ENCODE data around the gene ANKRD13A. TPM values are rescaled to one million over a fixed set of nuclear protein-coding genes. Genes with fewer than 3 reads are reported as not detected.

ANKRD13A gene
- total RNA-seq, 4 donors from 2014 or later = 13.1 to 54.3 (median 37.7) TPM

DNA sequence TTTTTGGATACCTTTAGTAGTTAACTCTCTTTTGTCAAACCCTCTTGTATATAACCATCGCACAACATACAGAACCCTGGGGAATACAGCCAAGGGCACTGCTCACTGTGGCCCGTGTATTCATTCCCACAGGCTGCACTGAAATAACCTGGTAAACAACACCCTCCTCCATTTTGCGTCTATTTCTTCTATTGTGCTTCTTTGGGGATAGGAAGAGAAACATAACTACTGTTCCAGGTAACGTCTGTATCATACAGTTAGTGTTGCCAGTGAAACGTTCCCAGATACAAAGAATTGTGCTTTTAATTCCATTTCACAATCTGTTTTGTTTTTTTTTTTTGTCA, 39.5 kb downstream of the ANKRD13A start:
- no peak for DNase-seq
- Histone ChIP-seq H3K36me3 (no peaks in the 10 kb centered on the region), H3K4me3 (no peak overlapping the region), H3K27me3 (no peaks in the 10 kb centered on the region), H3K9me3 (no peaks in the 10 kb centered on the region), H3K27ac (no peak overlapping the region), H3K4me1 (no peaks in the 10 kb centered on the region)
- no peak for TF ChIP-seq POLR2A (IDR thresholded peaks at IDR 0.05)
- TF ChIP-seq, protein P1, sequence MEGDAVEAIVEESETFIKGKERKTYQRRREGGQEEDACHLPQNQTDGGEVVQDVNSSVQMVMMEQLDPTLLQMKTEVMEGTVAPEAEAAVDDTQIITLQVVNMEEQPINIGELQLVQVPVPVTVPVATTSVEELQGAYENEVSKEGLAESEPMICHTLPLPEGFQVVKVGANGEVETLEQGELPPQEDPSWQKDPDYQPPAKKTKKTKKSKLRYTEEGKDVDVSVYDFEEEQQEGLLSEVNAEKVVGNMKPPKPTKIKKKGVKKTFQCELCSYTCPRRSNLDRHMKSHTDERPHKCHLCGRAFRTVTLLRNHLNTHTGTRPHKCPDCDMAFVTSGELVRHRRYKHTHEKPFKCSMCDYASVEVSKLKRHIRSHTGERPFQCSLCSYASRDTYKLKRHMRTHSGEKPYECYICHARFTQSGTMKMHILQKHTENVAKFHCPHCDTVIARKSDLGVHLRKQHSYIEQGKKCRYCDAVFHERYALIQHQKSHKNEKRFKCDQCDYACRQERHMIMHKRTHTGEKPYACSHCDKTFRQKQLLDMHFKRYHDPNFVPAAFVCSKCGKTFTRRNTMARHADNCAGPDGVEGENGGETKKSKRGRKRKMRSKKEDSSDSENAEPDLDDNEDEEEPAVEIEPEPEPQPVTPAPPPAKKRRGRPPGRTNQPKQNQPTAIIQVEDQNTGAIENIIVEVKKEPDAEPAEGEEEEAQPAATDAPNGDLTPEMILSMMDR (IDR thresholded peaks at IDR 0.05) = no peak
- intact Hi-C loops (cut with DNase I; ENCODE audit: low total_unique reads) = no loop called here

DNA sequence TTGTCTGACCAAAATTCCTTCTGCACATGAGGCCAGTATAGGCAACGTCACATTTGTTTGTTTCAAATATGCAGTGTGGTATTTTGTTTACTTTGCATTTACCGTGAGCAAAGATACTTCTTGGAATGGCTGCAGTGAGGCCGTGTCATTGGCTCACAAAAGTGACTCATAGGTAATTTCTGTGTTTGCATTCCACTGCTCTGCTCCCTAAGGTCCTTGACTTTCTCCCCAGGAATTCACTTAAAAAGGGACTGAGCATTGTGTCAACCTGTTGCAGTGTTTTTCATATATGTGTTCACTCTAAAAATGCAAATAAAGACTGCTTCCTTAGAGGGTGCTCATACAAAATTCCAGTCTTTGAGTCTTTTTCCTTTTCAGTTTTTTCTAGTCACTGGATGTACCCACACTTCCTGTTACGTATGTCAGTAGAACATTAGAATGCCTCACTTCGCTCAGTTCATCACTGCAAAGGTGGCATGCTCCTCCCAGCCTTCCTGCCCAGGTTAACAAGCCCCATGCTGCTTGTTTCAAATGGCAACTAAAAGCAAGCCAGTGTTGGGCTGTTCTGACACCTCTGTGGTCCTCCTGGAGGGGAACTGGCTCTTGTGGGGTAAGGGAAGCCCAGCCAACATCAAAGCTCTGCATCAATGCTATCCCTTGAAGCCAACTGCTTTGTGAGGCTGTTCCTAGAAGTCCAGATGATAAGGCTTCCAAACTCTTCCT, 40.0 kb downstream of the ANKRD13A start:
- H3K27ac ChIP-seq = peak overlapping the region in 1 of 2 donors; percentile 9
- H3K4me3 ChIP-seq = no peak overlapping the region
- no peak for TF ChIP-seq POLR2A (IDR thresholded peaks at IDR 0.05)
- TF ChIP-seq, protein P1 (IDR thresholded peaks at IDR 0.05) = no peak
- H3K36me3 ChIP-seq = no peaks in the 10 kb centered on the region
- intact Hi-C loops (cut with DNase I; ENCODE audit: low total_unique reads) = no loop called here
- no peaks in the 10 kb centered on the region for H3K4me1 ChIP-seq
- no peaks in the 10 kb centered on the region for H3K9me3 ChIP-seq
- no peak for DNase-seq
- H3K27me3 ChIP-seq = no peaks in the 10 kb centered on the region

- H3K4me3 ChIP-seq = no peak overlapping the region
- H3K36me3 ChIP-seq = no peaks in the 10 kb centered on the region
- intact Hi-C loops (cut with DNase I; ENCODE audit: low total_unique reads) = no loop called here
- TF ChIP-seq, protein P1 (IDR thresholded peaks at IDR 0.05) = no peak
- TF ChIP-seq POLR2A (IDR thresholded peaks at IDR 0.05) = no peak
- H3K27ac ChIP-seq = no peak overlapping the region
- H3K4me1 ChIP-seq = peaks cover 0 to 6% of the 10 kb centered on the region in 2 donors
- DNase-seq = no peak
- no peaks in the 10 kb centered on the region for H3K27me3 ChIP-seq
- H3K9me3 ChIP-seq = no peaks in the 10 kb centered on the region
These were observed 43.0 kb downstream of the ANKRD13A start for GRCh38 chr12:110042264-110042663.

DNA sequence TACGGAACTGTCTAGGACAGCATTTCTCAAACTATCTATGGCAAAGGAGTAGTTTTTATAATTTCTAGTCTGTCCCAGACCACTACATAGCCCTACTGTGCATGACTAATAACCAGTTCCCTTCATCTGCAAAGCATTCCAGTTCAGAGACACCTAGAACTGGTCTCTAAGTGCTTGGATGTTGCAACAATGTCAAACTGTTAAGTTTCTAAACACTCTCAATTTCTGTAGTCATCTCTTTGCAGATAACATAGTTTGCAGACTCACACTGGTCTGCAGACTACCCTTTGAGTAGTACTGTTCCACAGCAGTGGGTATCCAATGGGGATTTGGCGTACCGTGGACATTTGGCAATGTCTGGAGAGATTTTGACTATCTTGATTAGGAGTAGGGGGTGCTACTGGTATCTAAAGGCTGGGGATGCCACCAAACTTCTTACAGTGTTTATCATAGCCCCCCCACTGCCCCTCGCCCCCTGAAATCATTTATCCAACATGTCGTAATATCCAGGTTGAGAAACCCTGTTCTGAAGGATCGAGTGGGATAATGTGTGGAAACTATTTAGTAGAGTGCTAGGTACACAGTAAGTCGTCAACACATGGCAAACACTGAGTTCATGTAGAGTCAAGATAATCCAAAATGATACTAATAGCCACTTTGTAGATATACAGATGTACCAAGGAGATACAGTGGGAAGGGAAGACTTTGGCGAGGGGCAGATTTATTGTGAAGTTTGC, 47.4 kb downstream of the ANKRD13A start:
- H3K27me3 ChIP-seq = no peaks in the 10 kb centered on the region
- TF ChIP-seq, protein P1 (IDR thresholded peaks at IDR 0.05) = no peak
- TF ChIP-seq POLR2A (IDR thresholded peaks at IDR 0.05) = no peak
- peaks cover 0 to 6% of the 10 kb centered on the region in 2 donors for H3K4me1 ChIP-seq
- DNase-seq = no peak
- H3K27ac ChIP-seq = no peak overlapping the region
- intact Hi-C loops (cut with DNase I; ENCODE audit: low total_unique reads) = no loop called here
- H3K4me3 ChIP-seq = no peak overlapping the region
- H3K9me3 ChIP-seq = no peaks in the 10 kb centered on the region
- no peaks in the 10 kb centered on the region for H3K36me3 ChIP-seq

DNA sequence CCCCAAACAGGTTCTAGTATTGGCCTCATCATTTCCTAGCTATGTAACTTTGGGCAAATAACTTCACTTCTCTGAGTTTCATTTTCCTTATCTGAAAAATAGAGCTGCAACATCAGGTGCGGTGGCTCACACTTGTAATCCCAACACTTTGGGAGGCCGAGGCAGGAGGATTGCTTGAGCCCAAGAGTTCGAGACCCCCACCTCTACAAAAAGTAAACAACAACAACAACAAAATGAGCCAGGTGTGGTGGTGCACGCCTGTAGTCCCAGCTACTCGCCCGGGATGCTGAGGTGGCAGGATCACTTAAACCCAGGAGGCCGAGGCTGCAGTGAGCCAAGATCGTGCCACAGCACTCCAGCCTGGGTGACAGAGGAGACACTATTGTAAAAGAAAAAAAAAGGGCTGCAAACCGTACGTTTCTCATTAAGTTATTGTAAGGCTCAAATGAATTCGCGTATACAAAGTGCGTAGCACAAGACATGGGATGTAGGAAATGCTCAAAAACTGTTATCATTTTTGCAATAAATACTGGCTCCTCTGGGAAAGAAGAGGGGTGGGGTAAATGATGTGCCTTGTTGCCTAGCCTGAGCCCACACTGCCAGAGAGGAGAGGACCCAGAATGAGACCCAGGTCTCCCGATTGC, 48.2 kb downstream of the ANKRD13A start:
- H3K9me3 ChIP-seq = no peaks in the 10 kb centered on the region
- no peak for TF ChIP-seq POLR2A (IDR thresholded peaks at IDR 0.05)
- TF ChIP-seq, protein P1 (IDR thresholded peaks at IDR 0.05) = no peak
- H3K4me3 ChIP-seq = peak overlapping the region; percentile 86 to 92
- intact Hi-C loops (cut with DNase I; ENCODE audit: low total_unique reads) = no loop called here
- no peak for DNase-seq
- H3K36me3 ChIP-seq = no peaks in the 10 kb centered on the region
- H3K27me3 ChIP-seq = no peaks in the 10 kb centered on the region
- peak overlapping the region; percentile 48 to 78 for H3K27ac ChIP-seq
- peaks cover 0 to 6% of the 10 kb centered on the region in 2 donors for H3K4me1 ChIP-seq
